ENCODE data around the gene GUCA1A. TPM values are rescaled to one million over a fixed set of nuclear protein-coding genes. Genes with fewer than 3 reads are reported as not detected.

GUCA1A gene
- total RNA-seq, 1 donor from 2014 or later, result not detected

DNA sequence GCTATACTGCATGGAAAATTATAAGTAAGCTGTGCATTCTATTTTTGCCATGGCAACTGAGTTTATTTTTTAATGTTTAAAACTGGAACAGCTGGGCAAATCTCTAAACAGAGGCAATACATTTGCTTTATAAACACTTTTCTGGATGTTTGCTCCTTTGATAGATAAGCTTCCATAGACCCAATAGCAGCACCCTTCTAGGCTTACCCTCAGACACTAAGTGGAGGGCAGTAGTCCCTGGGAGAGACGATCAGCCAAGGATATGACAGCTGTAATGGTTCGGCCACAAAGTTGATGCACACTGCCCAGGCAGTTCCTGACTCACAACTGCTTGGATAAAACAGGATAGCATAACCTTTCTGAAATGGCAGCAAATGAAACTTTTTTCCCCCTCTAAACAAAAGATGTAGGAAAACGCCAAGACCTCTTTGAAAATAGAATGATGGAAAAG lies 53.0 kb downstream of the GUCA1A start:
- Mint-ChIP-seq H3K4me1 (ENCODE audit: low read depth) (peaks cover 19% of the 10 kb centered on the region), H3K4me3 (ENCODE audit: unreplicated experiment) (no peak overlapping the region), H3K27me3 (ENCODE audit: low read depth) (no peaks in the 10 kb centered on the region), H3K9me3 (ENCODE audit: low read depth) (no peaks in the 10 kb centered on the region), H3K36me3 (ENCODE audit: low read depth) (no peaks in the 10 kb centered on the region), H3K27ac (ENCODE audit: unreplicated experiment) (peak overlapping the region; percentile 75)
- no peak for TF ChIP-seq CTCF (IDR thresholded peaks at IDR 0.05)
- DNase-seq (ENCODE audit: low spot score), result no peak

DNA sequence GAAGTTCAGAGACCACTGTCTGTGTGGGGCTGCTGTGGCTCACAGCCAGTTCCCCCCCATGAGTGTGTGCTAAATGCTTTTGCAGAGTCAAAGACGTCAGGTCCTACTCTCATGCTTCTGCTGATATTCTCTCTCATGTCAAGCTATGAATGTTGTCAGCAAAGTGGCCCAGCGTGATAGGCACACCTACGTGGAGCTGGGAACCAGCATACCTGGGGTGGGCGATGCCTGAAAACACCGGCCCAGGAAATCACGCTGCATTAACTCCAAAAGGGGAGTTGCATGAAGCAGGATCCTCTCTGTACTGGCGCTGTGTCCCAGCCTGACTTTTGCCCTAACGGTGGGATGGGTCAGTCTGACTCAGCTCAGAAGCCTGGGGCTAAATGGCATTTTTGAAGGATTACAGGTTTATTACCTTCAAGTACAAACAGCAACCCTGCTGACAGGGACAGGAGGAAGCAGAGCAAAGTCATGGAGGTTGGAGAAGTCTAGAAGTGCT lies 53.5 kb downstream of the GUCA1A start:
- no peak for TF ChIP-seq CTCF (IDR thresholded peaks at IDR 0.05)
- no peak for DNase-seq (ENCODE audit: low spot score)
- no peaks in the 10 kb centered on the region for H3K36me3 Mint-ChIP-seq (ENCODE audit: low read depth)
- peak overlapping the region; percentile 27 for H3K27ac Mint-ChIP-seq (ENCODE audit: unreplicated experiment)
- no peaks in the 10 kb centered on the region for H3K27me3 Mint-ChIP-seq (ENCODE audit: low read depth)
- no peaks in the 10 kb centered on the region for H3K9me3 Mint-ChIP-seq (ENCODE audit: low read depth)
- no peak overlapping the region for H3K4me3 Mint-ChIP-seq (ENCODE audit: unreplicated experiment)
- peaks cover 19% of the 10 kb centered on the region for H3K4me1 Mint-ChIP-seq (ENCODE audit: low read depth)

DNA sequence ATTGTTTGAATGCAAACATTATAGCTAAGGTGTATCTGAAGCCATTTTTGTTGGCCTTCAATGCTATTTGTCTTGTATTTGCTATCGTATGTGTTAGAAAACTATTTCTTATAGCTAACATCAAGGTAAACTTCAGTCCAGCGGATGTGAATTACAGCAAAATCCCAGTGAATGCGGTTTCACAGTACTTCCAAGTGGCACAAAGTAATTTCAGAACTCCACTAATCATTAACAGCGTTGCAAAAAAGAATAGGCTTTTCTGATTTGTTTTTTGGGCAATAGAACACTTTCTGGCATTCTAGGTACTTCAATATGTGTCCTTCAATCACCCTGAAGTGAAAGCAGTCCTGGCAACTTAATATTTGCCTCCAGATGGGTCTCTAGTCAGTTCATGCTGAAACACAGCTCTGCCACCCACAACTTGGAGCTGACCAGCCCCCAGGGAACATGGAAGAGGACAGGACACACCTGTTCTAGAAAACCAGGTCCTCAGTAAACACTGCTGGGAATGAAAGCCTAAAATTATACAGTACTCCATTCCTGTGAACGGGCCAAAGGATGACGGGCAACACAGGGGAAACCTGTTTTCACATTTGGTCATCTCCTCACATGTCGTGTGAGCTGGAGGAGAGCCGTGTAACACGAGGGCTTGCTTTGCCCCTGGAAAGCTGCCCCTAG lies 54.1 kb downstream of the GUCA1A start:
- Mint-ChIP-seq H3K4me3 (ENCODE audit: unreplicated experiment) (no peak overlapping the region), H3K4me1 (ENCODE audit: low read depth) (peaks cover 19% of the 10 kb centered on the region), H3K36me3 (ENCODE audit: low read depth) (no peaks in the 10 kb centered on the region), H3K9me3 (ENCODE audit: low read depth) (no peaks in the 10 kb centered on the region), H3K27ac (ENCODE audit: unreplicated experiment) (no peak overlapping the region), H3K27me3 (ENCODE audit: low read depth) (no peaks in the 10 kb centered on the region)
- DNase-seq (ENCODE audit: low spot score), result no peak
- TF ChIP-seq CTCF (IDR thresholded peaks at IDR 0.05), result no peak

DNA sequence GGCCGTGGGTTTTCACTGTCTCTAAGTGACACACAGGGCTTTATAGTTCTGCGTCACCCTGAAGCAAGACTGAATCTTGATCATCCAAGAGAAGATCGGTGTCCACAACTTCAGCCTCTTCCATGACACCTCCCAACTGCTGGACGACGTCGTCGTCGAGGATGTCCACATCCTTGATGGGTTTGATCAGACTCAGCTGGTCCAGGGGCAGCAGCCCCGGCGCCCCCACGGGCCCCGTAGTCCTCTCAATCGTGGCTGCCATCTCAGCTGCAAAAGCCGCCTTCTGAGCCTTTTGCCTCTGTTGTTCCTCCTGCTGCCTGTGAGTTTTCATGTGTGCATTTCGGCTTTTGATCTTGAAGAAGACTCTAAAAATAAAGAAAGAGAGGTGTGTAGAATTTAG lies 55.1 kb downstream of the GUCA1A start:
- no peak overlapping the region for H3K27ac Mint-ChIP-seq (ENCODE audit: unreplicated experiment)
- H3K9me3 Mint-ChIP-seq (ENCODE audit: low read depth), result no peaks in the 10 kb centered on the region

More for the DNA sequence above, 55.1 kb downstream of the GUCA1A start:
- DNase-seq (ENCODE audit: low spot score), result no peak
- Mint-ChIP-seq H3K36me3 (ENCODE audit: low read depth) (no peaks in the 10 kb centered on the region), H3K27me3 (ENCODE audit: low read depth) (no peaks in the 10 kb centered on the region), H3K4me3 (ENCODE audit: unreplicated experiment) (no peak overlapping the region), H3K4me1 (ENCODE audit: low read depth) (peaks cover 19% of the 10 kb centered on the region)
- no peak for TF ChIP-seq CTCF (IDR thresholded peaks at IDR 0.05)

Other genes starting within 250 kb of the GUCA1A start
- 47.4 to 56.3 TPM (median 52.9 TPM) in 3 replicates for gene CCND3, start 231.6 kb upstream of the GUCA1A start, total RNA-seq
- 17.0 to 20.4 TPM (median 17.2 TPM) in 3 replicates for gene TAF8, start 122.8 kb upstream of the GUCA1A start, total RNA-seq
- gene C6orf132, start 30.7 kb upstream of the GUCA1A start, total RNA-seq, result 0.75 to 5.8 TPM (median 5.2 TPM) in 3 replicates
- gene GUCA1B, start 21.6 kb downstream of the GUCA1A start, total RNA-seq, result 0.54 to 1.1 TPM (median 0.77 TPM) in 3 replicates
- 26.9 to 31.7 TPM (median 28.8 TPM) in 3 replicates for gene MRPS10, start 44.5 kb downstream of the GUCA1A start, total RNA-seq

Measured in chondrocyte (in vitro differentiated cells).